NCI-H2107 treated with DMSO at 0.1 percent for 48 hours (cell line): ENCODE data around the gene TRMU.

Source experiments
- DNase-seq: peaks from one replicate; lab custom pipeline; 2025; ENCODE audit not compliant: unreplicated experiment; lab: John Stamatoyannopoulos, UW

The TRMU gene, protein sequence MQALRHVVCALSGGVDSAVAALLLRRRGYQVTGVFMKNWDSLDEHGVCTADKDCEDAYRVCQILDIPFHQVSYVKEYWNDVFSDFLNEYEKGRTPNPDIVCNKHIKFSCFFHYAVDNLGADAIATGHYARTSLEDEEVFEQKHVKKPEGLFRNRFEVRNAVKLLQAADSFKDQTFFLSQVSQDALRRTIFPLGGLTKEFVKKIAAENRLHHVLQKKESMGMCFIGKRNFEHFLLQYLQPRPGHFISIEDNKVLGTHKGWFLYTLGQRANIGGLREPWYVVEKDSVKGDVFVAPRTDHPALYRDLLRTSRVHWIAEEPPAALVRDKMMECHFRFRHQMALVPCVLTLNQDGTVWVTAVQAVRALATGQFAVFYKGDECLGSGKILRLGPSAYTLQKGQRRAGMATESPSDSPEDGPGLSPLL

DNA sequence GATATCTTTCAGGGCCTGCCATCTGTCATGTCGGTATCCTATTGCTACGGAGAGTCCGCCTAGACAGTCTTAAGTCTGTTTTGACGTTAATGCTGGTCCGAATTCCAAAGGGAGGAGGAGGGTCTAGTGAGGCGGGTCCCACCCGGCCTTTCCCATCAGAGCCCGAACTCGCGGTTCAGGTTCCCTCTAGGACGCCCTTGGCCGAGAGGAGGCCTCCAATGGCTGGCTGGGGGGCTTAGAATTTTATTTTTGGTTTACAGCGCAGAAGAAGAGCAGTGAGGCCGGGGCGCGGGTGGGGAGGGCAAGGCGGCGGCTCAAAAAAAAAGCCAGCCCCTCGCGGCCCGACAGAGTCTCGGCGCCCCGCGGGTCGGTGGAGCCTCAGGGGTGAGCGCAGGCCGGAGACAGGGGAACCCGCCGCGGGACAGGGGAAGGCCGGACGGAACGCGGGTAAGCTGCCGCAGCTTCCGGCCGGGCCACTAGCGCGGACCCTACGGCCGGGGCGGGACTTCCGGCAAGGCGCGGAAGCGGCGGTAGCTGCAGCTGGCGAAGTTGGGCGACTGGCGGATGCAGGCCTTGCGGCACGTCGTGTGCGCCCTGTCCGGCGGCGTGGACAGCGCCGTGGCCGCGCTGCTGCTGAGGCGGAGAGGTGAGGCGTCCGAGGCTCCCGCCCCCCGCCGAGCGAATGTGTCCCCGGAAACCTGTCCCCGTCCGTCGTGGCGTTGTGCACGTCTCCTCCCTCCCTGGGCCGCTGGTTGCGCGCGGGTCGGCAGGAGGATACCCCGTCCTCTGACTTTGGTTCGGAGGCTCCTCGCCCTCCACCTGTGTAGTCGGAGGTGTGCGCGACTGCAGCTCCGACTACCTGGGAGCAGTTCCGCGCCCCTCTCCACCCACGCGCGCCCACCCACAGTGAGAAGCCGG lies at the start of gene TRMU:
Gene TRMU (plus strand): TSS at position 514 of the 918 bp plus-strand sequence. CDS start 51 bp downstream, at position 565.
- DNase-seq: no peak

DNA sequence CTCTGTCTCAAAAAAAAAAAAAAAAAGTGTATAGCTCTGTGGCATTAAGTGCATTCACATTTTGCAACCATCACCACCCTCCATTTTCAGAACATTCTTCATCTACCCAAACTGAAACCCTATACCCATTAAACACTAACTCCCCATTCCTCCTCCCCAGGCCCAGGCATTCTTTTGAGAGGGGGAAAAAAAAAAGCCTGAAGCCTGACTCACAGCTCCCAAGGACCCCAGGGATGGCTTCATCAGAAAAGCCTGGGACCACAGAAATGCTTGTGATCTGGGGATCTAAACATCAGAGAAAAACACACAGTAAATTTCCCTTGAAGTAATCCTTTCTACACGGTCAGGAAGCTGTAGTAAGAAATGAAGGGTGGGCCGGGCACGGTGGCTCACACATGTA lies 49.5 kb upstream of the TRMU start:
- DNase-seq: no peak

DNA sequence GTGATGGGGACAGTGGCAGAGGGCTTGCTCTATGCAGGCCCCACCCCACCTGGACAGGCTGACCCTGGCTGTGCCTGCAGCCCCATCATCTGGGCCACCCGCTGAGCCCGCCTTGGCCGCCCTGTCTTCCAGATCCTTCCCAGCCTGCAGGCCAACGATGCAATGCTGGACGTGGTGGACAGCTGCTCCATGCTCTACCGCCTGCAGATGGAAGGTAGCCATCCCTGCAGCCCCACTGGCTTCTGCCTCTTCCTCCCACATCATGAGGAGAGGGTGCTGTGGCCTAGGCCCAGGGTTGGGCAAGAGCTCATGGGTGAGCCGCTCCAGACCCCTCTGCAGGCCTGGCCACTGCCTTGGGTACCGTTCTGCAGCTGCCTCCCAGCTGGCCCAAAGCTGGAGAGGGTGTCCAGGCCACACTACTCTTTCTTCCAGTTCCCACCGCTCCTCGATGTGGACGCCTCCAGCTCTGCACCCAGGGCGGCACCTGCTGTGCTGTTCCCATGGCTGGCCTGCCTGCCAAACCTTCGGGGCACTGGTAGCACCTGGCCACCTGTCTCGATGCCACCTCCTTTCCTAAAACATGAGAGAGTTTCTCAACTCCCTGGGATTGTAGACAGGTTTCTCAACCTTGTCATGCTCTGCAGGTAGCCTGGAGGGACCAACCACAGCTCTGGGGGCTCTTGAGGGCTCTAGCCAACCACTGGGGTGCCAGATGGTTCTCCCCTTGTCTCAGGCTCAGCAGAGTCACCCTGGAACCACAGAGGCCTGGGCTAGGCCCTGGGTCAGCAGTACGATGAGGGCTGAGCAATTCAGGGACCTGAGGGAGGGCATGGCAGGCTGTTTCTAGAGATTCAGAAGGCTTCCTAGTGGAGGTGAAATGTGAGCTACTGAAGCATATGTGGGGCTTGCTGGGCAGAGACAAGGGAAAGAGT lies 48.3 kb upstream of the TRMU start:
- DNase-seq: no peak

DNA sequence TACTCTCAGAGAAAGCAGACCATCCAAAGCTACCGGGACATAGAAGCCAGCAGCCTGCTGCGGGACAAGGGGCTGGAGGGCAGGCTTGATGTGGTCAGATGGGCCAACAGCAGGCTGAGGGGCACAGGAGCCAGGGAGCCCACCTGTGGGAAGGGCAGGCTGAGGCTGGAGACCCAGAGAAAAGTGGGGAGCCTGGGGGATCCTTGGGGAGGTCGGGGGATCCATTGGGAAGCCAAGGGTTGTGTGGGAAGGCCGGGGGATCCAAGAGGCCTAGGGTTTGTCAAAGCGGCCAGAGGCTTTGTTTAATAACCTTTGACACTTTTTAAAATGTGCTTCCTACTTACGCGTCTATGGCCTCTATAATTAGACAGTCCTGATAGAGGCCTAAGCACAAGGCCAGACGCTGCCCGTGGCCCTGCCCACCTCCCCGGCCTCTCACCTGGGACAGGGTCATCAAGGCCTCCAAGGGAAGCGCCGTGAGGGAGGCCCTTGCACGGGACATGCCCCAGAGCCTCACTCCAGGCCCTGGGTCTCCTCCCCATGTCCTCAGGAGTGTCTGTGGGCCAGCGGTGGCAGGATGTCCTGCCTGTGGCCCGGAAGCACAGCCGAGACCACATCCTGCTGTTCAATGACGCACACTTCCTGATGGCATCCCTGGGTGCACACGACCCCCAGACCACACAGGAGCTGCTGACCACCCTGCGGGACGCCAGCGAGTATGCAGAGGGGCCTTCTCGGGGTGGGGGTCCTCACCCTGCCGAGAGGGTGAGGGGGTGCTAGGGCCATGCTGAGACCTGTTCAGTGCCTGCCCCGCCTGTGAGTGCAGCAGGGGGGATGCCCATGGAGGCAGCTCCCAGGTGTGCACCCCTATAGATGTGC lies 47.4 kb upstream of the TRMU start:
- no peak for DNase-seq

DNA sequence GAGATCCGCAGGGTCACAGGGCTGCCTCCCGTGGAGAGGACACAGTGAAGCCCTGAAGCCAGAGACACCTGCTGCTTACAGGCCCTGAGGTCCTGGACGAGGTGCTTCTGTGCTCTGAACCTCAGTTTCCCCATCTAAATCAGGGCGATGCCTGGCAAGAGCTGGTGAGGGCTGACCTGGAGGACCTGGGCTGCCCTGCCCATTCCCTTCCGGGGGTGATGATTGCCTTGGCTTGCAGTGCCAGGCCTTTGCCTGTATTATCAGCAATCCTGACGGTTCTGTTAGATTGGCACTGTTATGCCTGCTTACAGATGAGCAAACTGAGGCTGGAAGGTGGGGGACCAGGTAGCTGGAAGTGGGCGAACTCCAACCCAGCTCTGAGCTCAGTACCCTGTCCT lies 46.7 kb upstream of the TRMU start:
- DNase-seq: no peak

DNA sequence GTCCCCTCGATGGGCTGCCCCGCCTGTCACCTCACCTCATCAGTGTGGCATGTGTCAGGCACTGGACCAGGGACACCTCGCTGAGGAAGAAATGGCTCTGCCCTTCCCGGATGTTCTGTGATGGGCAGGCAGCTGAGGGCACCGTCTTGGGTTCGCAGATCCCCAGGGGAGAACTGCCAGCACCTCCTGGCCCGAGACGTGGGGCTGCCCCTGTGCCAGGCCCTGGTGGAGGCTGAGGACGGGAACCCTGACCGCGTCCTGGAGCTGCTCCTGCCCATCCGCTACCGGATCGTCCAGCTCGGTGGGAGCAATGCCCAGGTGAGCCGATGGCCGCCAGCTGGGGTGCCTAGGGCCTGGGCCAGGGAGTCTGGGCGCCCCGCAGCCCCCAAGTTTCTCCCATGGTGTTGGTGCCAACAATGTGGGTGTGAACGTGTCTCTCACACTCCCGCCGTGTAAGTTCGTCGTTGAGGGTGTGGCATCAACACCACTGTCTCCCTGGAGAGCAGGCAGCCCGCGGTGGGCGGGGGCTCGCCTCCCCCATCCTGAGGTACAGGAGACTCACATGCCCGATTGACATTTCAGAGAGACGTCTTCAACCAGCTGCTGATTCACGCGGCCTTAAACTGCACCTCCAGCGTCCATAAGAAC lies 46.1 kb upstream of the TRMU start:
- no peak for DNase-seq

DNA sequence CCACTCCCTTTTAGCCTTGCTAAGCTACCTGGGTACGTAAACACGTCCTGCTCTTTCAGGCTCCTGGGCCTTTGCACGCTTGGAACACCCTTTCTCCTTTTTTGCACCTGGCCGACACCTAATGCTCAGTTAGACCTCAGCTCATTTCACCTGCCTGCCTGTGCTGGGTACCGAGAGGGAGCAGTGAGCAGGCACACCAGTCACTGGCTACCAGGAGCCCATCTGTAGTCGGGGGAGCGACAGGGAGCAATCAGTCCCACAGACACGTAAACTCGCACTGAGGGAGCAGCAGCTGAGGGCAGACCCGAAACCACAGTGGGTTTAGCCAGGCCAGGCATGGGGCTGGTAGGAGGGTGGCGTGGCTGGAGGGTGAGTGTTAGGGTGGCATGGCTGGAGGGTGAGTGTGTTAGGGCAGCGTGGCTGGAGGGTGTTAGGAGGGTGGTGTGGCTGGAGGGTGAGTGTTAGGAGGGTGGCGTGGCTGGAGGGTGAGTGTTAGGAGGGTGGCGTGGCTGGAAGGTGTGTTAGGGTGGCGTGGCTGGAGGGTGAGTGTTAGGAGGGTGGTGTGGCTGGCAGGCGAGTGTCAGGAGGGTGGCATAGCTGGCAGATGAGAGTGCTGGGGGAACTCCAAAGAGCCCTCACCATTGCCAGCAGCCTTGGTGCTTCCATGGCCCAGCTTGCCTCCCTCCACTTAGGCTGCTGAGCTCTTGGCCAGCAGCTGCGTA lies 45.2 kb upstream of the TRMU start:
- peak; percentile 40 for DNase-seq

DNA sequence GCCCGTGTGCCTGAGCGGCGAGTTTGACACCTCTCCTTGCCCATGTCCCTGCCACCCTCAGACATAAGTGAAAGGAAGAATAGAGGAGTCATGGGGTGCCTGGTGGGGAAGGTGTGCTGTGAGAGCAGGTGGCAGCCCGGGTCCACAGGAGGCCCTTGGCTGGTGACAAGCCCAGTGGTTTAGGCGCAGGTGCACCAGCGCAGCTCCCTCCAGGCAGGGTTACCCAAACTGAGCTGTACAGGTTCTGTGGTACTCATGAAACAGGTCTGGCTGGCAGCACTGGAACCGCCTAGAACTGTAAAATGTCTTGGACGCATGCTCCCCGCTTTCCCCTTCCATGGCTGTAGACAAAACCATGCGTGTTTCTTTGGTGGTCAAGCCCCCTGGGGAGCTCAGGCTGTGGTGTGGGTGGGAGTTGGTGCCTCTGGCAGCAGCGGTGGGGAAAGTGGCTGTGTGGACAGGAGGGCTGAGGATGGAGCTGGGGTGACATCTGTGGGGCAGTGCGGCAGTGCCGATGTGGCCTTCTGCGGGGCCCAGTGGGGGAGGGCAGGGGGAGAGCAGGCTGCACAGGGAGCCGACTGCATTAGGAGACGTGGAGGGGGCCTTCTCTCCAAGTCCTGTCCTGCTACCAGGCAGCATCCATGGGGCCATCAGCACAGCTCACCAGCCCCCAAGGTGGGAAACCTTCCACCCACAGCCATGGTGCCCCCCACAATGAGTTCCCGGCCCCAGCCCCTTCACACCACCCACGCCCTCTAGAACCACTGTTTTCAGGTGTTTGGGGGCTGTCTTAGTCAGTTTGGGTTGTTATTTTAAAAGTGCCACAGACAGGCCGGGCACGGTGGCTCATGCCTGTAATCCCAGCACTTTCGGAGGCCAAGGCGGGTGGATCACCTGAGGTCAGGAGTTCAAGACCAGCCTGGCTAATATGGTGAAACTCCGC lies 44.4 kb upstream of the TRMU start:
- peak; percentile 52 for DNase-seq

DNA sequence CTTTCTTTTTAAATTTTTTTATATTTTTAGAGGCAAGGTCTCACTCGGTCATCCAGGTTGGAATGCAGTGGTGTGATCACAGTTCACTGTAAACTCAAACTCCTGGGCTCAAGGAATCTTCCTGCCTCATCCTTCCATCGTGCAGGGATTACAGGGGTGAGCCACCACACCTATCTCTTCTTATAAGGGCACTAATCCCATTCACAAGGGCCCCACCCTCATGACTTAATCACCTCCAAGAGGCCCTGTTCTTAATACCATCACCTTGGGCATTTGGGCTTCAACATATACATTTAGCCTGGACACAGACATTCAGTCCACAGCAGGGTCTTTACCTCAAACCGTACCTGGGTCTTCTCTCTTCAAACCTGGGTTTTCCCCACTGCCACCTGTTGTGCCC lies 43.3 kb upstream of the TRMU start:
- DNase-seq: no peak

DNA sequence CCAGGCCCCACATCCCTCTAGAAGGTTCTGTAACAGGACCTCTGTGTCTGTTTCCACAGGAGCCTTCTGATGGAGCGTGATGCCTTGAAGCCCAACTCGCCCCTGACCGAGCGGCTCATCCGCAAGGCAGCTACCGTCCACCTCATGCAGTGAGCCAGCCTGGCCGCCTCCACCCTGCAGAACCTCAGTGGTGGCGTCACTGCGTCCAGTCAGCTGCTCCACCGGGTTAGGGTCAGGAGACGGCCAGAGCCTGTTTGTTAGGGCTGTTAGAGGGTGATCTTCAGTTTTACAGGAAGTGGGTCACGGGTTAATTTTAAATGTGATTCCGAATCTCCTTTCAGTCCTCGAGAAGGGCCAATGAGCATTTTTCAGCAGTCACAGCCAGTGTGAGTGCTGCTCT lies 42.8 kb upstream of the TRMU start:
- no peak for DNase-seq

DNA sequence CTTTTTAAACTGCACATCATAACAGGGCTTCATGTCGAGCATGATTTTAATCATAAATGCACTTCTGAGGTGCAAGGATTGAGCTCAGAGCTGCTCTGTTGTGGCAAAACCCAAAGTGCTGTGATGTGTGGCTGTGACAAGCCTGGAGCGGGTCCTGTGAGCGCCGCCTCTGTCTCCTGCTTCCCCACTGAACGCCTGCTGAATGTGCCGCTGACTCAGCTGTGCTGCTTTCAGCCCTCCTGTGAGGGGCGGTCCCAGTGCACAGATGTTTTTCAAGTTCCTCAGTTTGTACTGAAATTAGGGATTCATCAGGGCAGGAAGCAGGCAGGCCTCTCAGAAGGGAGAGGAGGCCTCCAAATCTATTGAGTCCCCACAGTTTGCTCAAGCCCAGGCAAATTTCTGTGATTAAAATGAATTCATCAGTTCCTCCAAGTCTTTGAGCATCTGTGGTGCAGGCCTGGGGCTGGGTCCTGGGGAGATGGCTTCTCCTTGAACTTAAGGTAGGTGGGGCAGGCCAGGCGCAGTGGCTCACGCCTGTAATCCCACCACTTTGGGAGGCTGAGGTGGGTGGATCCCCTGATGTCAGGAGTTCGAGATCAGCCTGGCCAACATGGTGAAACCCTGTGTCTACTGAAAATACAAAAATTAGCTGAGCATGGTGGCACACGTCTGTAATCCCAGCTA lies 41.8 kb upstream of the TRMU start:
- no peak for DNase-seq

DNA sequence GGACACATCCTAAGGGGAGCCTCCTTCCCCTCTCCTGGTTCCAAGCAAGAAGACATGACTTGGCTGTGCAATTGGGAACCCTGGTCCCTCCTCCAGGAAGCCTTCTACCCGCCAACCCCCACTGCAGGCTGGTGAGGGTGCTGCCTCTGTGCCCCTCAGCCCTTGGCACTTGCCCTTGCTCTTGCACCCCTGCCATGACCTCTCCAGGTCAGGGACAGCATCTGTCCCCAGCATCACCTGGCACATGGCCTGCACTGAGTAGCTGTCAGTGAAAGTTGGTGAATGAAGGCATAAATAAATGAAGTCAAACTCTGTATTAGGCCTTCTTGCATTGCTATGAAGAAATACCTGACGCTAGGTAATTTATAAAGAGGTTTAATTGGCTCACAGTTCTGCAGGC lies 40.7 kb upstream of the TRMU start:
- no peak for DNase-seq

DNA sequence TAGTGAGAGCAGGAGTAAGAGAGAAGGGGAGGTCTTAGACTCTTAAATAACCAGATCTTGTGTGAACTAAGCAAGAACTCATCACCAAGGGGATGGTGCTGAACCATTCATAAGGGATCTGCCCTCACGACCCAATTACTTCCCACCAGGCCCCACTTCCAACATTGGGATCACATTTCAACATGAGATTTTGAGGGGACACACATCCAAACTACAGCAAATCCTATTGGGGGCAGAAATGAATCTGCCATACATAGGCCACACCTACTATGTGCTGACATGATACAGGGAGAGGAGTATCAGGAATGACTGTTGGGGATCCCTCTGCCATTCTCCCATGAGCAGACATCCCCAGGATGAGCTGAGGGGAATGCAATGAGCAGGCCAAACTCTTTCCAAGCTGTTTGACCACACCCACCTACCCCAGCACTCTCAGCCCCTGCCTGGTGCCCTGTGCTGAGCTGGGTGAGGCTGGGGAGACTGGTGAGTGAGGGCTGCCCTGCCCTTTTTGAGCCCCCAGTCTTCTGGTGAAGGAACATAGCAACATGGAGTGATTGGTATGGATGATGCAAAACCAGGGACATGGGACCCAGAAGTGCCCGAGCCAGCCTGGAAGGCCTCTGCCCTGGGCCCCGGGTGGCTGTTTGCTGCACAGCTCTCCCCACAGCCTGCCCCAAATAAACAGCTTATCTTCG lies 40.1 kb upstream of the TRMU start:
- DNase-seq: no peak

DNA sequence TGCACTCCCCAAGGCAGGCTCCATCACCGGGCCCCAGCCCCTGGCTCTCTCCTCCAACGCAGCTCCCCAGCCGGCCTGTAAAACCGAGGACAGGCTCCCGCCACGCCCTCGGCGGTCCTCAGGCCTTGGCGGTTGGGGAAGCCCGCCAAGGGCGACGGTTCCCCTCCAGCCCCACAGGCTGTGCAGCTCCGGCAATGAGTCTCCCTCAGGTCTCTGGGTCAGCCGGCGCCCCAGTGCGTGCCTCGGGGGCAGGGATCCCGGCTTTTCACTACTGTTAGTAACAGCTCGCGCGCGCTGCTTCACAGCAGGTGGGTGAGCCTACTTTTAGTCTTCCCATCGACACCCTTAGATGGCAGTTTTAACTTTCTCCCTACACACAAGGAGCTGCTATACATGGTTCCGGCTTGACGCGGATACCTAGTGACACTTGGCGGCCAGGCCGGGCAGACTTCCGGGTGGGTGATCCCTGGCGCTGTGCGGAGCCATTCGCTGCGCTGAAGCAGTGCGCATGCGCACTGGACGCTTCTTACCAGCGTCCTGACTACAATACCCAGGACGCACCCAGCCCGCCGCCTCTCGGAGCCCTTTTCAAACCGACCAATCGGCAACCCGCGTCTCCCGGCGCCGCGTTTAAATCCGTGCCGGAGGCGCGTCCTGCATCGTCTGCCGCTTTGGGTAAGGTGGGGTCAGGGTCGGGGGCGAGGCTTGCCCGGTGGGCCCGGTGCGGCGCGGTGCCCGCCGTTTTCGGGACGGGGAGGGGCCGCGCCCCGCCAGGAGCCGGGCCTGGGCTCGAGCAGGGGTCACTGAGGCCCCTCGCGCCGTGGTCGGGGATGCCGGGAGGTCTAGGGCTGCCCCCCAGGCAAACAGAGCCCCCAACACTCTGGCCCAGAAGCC lies 39.0 kb upstream of the TRMU start, which contains the start of gene GTSE1:
Gene GTSE1 (plus strand): TSS at position 614 of the 894 bp plus-strand sequence. CDS start 531 bp downstream, outside the sequence.
- DNase-seq: peak; percentile 79

DNA sequence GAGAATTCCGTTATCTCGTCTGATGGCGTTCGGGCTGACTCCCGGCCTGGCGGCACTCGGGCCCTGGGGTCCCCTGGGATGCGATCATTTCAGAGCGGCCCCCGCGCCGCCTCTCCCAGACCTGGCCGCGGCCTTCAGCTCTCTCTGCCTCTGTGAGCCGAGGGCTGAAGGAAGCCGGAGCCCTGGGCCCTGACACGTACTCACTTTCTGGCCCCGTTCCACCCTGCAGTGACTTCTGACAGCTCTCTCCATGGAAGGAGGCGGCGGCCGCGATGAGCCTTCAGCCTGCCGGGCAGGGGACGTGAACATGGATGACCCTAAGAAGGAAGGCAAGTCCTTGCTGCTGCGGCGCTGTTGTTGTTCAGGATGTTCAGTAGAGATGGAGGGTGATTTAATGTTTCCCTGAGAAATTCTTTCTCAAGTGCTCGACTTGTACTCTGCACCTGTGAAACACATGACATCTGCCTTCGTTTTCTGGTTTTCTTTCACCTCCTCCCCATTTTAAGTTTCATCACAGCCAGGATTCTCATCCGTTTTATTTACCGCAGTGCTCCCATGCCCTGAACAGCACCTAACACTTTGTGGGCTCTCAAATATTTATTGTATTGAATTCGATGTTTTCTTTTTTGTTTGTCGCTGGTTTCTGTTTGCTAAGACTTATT lies 38.2 kb upstream of the TRMU start:
- DNase-seq: peak; percentile 14
